Heart right ventricle (tissue), 16 donors: ENCODE data around the gene CCDC194. TPM values are rescaled to one million over a fixed set of nuclear protein-coding genes. Genes with fewer than 3 reads are reported as not detected.

Experiments
- ATAC-seq, 8 donors: fragments of 200-7000 bp; cut with Tn5 transposase; one replicate each; pipeline ENCODE4 v1.9.1; 2020; ENCODE audit warnings: mild to moderate bottlenecking in 8 of 8, moderate library complexity in 8 of 8, moderate number of reproducible peaks in 1 of 8
- DNase-seq, 2 donors: peaks; one replicate each; pipeline ENCODE4 v3.0.0-alpha.2; 2020
- H3K27ac ChIP-seq, 10 donors: fragments of 200-600 bp; sonication (generic) in 2 of 10; one replicate each; pipeline versions ENCODE4 v1.5.0 to v1.8.0; 2020 to 2022; ENCODE audit warnings: mild to moderate bottlenecking in 3 of 10
- H3K27me3 ChIP-seq, 7 donors: fragments of 200-600 bp; one replicate each; pipeline ENCODE4 v1.8.0; 2021 to 2022; ENCODE audit warnings: mild to moderate bottlenecking in 2 of 7
- H3K36me3 ChIP-seq, 9 donors: fragments of 200-600 bp; sonication (generic) in 1 of 9; one replicate each; pipeline versions ENCODE4 v1.5.0 to v1.8.0; 2020 to 2022; ENCODE audit warnings: mild to moderate bottlenecking in 2 of 9
- H3K4me1 ChIP-seq, 9 donors: fragments of 200-600 bp; sonication (generic) in 1 of 9; one replicate each; pipeline versions ENCODE4 v1.5.0 to v1.8.0; 2020 to 2022; ENCODE audit warnings: mild to moderate bottlenecking in 4 of 9
- H3K4me3 ChIP-seq, 10 donors: fragments of 200-600 bp; sonication (generic) in 2 of 10; one replicate each; pipeline versions ENCODE4 v1.5.0 to v1.8.0; 2020 to 2022; ENCODE audit warnings: mild to moderate bottlenecking in 7 of 10, moderate library complexity in 2 of 10
- H3K9me3 ChIP-seq, 11 donors: fragments of 200-600 bp in 10 of 11; sonication (generic) in 2 of 11; one replicate each; pipeline versions ENCODE4 v1.5.0 to v1.8.0; 2013 to 2022; ENCODE audit warnings: mild to moderate bottlenecking in 2 of 11, control low read depth in 1 of 11, moderate library complexity in 1 of 11
- CTCF ChIP-seq, 9 donors: fragments of 200-600 bp; sonication (generic) in 2 of 9; IDR thresholded peaks; one replicate each; pipeline versions ENCODE4 v1.5.0 to v1.8.0; 2021 to 2022; ENCODE audit warnings: antibody characterized with exemption in 9 of 9, mild to moderate bottlenecking in 5 of 9, moderate library complexity in 1 of 9
- WGBS, 2 donors: extraction: QIAGEN DNeasy Blood & Tissue Kit; methylation state at CpG; one replicate each; pipeline ENCODE4 v1.1.7; 2013; ENCODE audit warnings: inconsistent platforms in 1 of 2; 5-methylcytosine and 5-hydroxymethylcytosine counted together
- intact Hi-C, 10 donors: fragments of 100-400 bp; cut with DNase I; formaldehyde crosslinking; loops; one replicate each; pipeline versions ENCODE4 v1.11.1 to v1.14.2; 2022
- polyA plus RNA-seq, 2 donors: library from polyadenylated mRNA; stranded (reverse); fragments of 200-250 nt; gene quantifications; one replicate each; pipeline ENCODE4 v1.2.3, GENCODE V29; 2013
- total RNA-seq, 10 donors: library from RNA; stranded (reverse); fragmentation: NEBNext Ultra II Directional in 3 of 10; extraction: Animal tissue kit (Norgen Biotek cat#: 25700) in 3 of 10; gene quantifications; one replicate each; pipeline versions ENCODE4 v1.2.1 to v1.2.4, GENCODE V29; 2021 to 2023
- donor health status: Arrhythmogenic right ventricular cardiomyopathy.
- donor health status: ischemic (EF 13 %, LVEDD 7.1; RV severe dilation, severe dysfunction).
- donor health status: healthy with polysubstance abuse.
- donor health status: DM: no; HTN: yes; CAD: no.
- donor health status: DM: no; HTN: no; CAD: no.
- donor health status: ischemic (EF 25% LVEDD 6.9; RV normal size, moderate dysfunction).
- donor health status: ischemic (EF 25% LVEDD 5.7; RV mildly dilated, moderate dysfunction).
- donor health status: healthy.
- donor health status: DM: yes; HTN: yes; CAD: no.
- donor health status: Ischemic cardiomyopathy.
- donor health status: ischemic (EF 35%, LVEDD 5.7; RV mildly dilated, moderate dysfunction).
- donor health status: nonischemic (EF 11% LVEDD 7.7; RV severe dilation, severe dysfunction).
- donor health status: DM: yes; HTN: yes; CAD: no.
- donor health status: PGD.
- donor health status: ischemic (EF 29% LVEDD 5.4; RV normal size, mild dysfunction).
- donor health status: nonischemic (EF 23%, LVEDD 6.1; RV moderate dilation, normal function).

CCDC194 gene
- total and polyA plus RNA-seq, 12 donors: 0.44 to 1.0 (median 0.51) TPM; not detected in 8

GRCh38 chr19:17359905-17360800, 33.8 kb downstream of the CCDC194 start:
- Histone ChIP-seq H3K9me3 (no peaks in the 10 kb centered on the region), H3K4me1 (peaks cover 0 to 19% (median 5%) of the 10 kb centered on the region in 9 donors), H3K27ac (no peak overlapping the region), H3K36me3 (no peaks in the 10 kb centered on the region), H3K4me3 (no peak overlapping the region), H3K27me3 (no peaks in the 10 kb centered on the region)
- DNase-seq (no peak), ATAC-seq (no peak)
- WGBS, 2 donors: 86% methylated on average over 6 of the region's 6 CpGs
- intact Hi-C loops: no loop called here
- no peak for TF ChIP-seq CTCF (IDR thresholded peaks at IDR 0.05)

GRCh38 chr19:17358395-17358794, 35.6 kb downstream of the CCDC194 start:
- Histone ChIP-seq H3K27me3 (no peaks in the 10 kb centered on the region), H3K9me3 (no peaks in the 10 kb centered on the region), H3K4me3 (no peak overlapping the region), H3K4me1 (peaks cover 0 to 24% (median 5%) of the 10 kb centered on the region in 9 donors), H3K36me3 (no peaks in the 10 kb centered on the region), H3K27ac (peak overlapping the region in 9 of 10 donors; percentile 1 to 77 (median 34))
- ATAC-seq (peak in 7 of 8 donors; percentile 50 to 85 (median 73)), DNase-seq (no peak)
- WGBS, 2 donors: 65 to 69% methylated on average over 7 of the region's 7 CpGs
- TF ChIP-seq CTCF (IDR thresholded peaks at IDR 0.05): no peak
- intact Hi-C loops: no loop called here

GRCh38 chr19:17357724-17358123, 36.3 kb downstream of the CCDC194 start:
- Histone ChIP-seq H3K4me1 (peaks cover 0 to 30% (median 11%) of the 10 kb centered on the region in 9 donors), H3K27me3 (no peaks in the 10 kb centered on the region), H3K36me3 (no peaks in the 10 kb centered on the region), H3K4me3 (no peak overlapping the region), H3K9me3 (no peaks in the 10 kb centered on the region), H3K27ac (peak overlapping the region in 9 of 10 donors; percentile 1 to 77 (median 34))
- 45 to 54% methylated on average over 11 of the region's 11 CpGs for WGBS, 2 donors
- DNase-seq: no peak
- intact Hi-C loops: no loop called here
- TF ChIP-seq CTCF (IDR thresholded peaks at IDR 0.05): no peak
- ATAC-seq: peak in 7 of 8 donors; percentile 49 to 90 (median 76)

GRCh38 chr19:17357078-17357666, 36.8 kb downstream of the CCDC194 start:
- Histone ChIP-seq H3K27ac (peak overlapping the region in 8 of 10 donors; percentile 6 to 77 (median 40)), H3K9me3 (no peaks in the 10 kb centered on the region), H3K36me3 (no peaks in the 10 kb centered on the region), H3K27me3 (no peaks in the 10 kb centered on the region), H3K4me1 (peaks cover 0 to 36% (median 16%) of the 10 kb centered on the region in 9 donors), H3K4me3 (no peak overlapping the region)
- TF ChIP-seq CTCF (IDR thresholded peaks at IDR 0.05): no peak
- ATAC-seq (no peak), DNase-seq (no peak)
- 86 to 90% methylated on average over 7 of the region's 7 CpGs for WGBS, 2 donors
- intact Hi-C loops: no loop called here
